Adrenal gland (tissue), 12 donors: ENCODE measurements around the gene GRPR. TPM values are rescaled to one million over a fixed set of nuclear protein-coding genes. Genes with fewer than 3 reads are reported as not detected.

Experiments used
- DNase-seq, 7 donors: peaks; one replicate each; pipeline ENCODE4 v3.0.0-alpha.2; 2019 to 2020
- H3K27ac ChIP-seq, 5 donors: fragments of 200-600 bp; sonication (generic) in 4 of 5; 1 replicate in 3 of 5; 2 replicates in 2 of 5; pipeline versions ENCODE4 v1.5.1 to v1.8.0; 2016 to 2020; ENCODE audit warnings: mild to moderate bottlenecking in 1 of 5
- H3K27me3 ChIP-seq: fragments of 200-600 bp; 2 replicates; pipeline ENCODE4 v1.8.0; 2021
- H3K36me3 ChIP-seq, 2 donors: fragments of 200-600 bp; replicated peaks in 1 of 2; 1 replicate in 1 of 2; 2 replicates in 1 of 2; pipeline versions ENCODE4 v1.5.1 to v1.8.0; 2018 to 2022
- H3K4me1 ChIP-seq, 2 donors: fragments of 200-600 bp; replicated peaks in 1 of 2; 1 replicate in 1 of 2; 2 replicates in 1 of 2; pipeline versions ENCODE4 v1.5.1 to v1.8.0; 2018 to 2021
- H3K4me3 ChIP-seq, 4 donors: fragments of 200-600 bp; sonication (generic) in 3 of 4; one replicate each; pipeline ENCODE4 v1.5.1; 2016 to 2018
- H3K9me3 ChIP-seq, 3 donors: fragments of 200-600 bp; sonication (generic) in 1 of 3; replicated peaks in 1 of 3; 1 replicate in 2 of 3; 2 replicates in 1 of 3; pipeline versions ENCODE4 v1.5.1 to v1.8.0; 2016 to 2021
- CTCF ChIP-seq, 6 experiments: fragments of 450-650 bp in 4 of 6; fragments of 200-600 bp in 2 of 6; sonication (generic) in 1 of 6; IDR thresholded peaks; 1 replicate in 5 of 6; 2 replicates in 1 of 6; pipeline versions ENCODE4 v1.5.1 to v1.8.0; 2016 to 2021; ENCODE audit warnings: antibody characterized with exemption in 6 of 6, mild to moderate bottlenecking in 2 of 6, moderate library complexity in 1 of 6
- POLR2A ChIP-seq, 2 donors: fragments of 450-650 bp; IDR thresholded peaks; one replicate each; pipeline ENCODE4 v1.6.1; 2017; ENCODE audit warnings: antibody characterized with exemption in 2 of 2, mild to moderate bottlenecking in 2 of 2, moderate library complexity in 1 of 2
- WGBS, 4 donors: extraction: QIAGEN DNeasy Blood & Tissue Kit in 2 of 4; methylation state at CpG; one replicate each; pipeline versions ENCODE4 v1.1.5 to v1.1.7; 2013 to 2017; 5-methylcytosine and 5-hydroxymethylcytosine counted together
- intact Hi-C, 2 donors: fragments of 100-400 bp; cut with DNase I; formaldehyde crosslinking; loops; one replicate each; pipeline versions ENCODE4 v1.14.1 to v1.15.0; 2022 to 2023
- polyA plus RNA-seq, 3 donors: library from polyadenylated mRNA; stranded (reverse); fragments of 200-250 nt in 2 of 3; fragments of 350-450 nt in 1 of 3; fragmentation: Illumina TruSeq in 1 of 3; extraction: RNeasy Lipid Tissue Mini Kit (QIAGEN cat#74804) in 1 of 3; gene quantifications; one replicate each; pipeline ENCODE4 v1.2.3, GENCODE V29; 2013 to 2014
- total RNA-seq, 9 donors: library from RNA; depleted of rRNA in 4 of 9; stranded (reverse); fragments of >200 nt in 4 of 9; fragments of 120-200 nt in 1 of 9; fragmentation: NEBNext Ultra II Directional in 1 of 9; extraction: Animal tissue kit (Norgen Biotek cat#: 25700) in 1 of 9; gene quantifications; one replicate each; pipeline versions ENCODE4 v1.1.0 to v1.2.4, GENCODE V29; 2013 to 2023
- donor health status: healthy with polysubstance abuse.
- donor health status: Bipolar disorder and iron deficiency.
- donor health status: DM: yes; HTN: yes; CAD: no.
- donor health status: DM: no; HTN: no; CAD: no.
- donor health status: DM: no; HTN: no; CAD: no.
- donor health status: DM: yes; HTN: yes; CAD: no.

The GRPR gene
- total and polyA plus RNA-seq, 12 donors, result 0.06 to 0.85 (median 0.16) TPM; not detected in 4

GRCh38 chrX:16167181-16167580, 43.8 kb downstream of the GRPR start, which contains the start of gene MAGEB17:
MAGEB17 (plus strand) TSS chrX:16167481; CDS start chrX:16170383, 2,902 bp downstream.
- Histone ChIP-seq H3K27ac (no peak within 1 kb of the TSS), H3K36me3 (no peaks in the 10 kb centered on the region), H3K9me3 (no peaks in the 10 kb centered on the region), H3K4me1 (no peaks in the 10 kb centered on the region), H3K4me3 (no peak within 1 kb of the TSS), H3K27me3 (peaks cover 10% of the 10 kb centered on the region)
- DNase-seq, result no peak
- WGBS, 4 donors, result 63 to 78% (median 69%) methylated on average over 5 of the region's 5 CpGs
- intact Hi-C loops, result no loop called here
- TF ChIP-seq POLR2A (IDR thresholded peaks at IDR 0.05) (no peak), CTCF (IDR thresholded peaks at IDR 0.05) (no peak)

- DNase-seq, result no peak
- intact Hi-C loops, result no loop called here
- Histone ChIP-seq H3K4me3 (no peak overlapping the region), H3K4me1 (no peaks in the 10 kb centered on the region), H3K27ac (no peak overlapping the region), H3K9me3 (no peaks in the 10 kb centered on the region), H3K27me3 (peaks cover 10% of the 10 kb centered on the region), H3K36me3 (no peaks in the 10 kb centered on the region)
- TF ChIP-seq POLR2A (IDR thresholded peaks at IDR 0.05), result no peak
- no peak for TF ChIP-seq CTCF (IDR thresholded peaks at IDR 0.05)
- 91 to 96% (median 94%) methylated on average over 5 to 9 of the region's 9 CpGs for WGBS, 4 donors
These were observed 47.7 kb downstream of the GRPR start for GRCh38 chrX:16171039-16171438.

- no peak for TF ChIP-seq CTCF (IDR thresholded peaks at IDR 0.05)
- TF ChIP-seq POLR2A (IDR thresholded peaks at IDR 0.05), result no peak
- Histone ChIP-seq H3K4me1 (no peaks in the 10 kb centered on the region), H3K27ac (no peak overlapping the region), H3K4me3 (no peak overlapping the region), H3K9me3 (no peaks in the 10 kb centered on the region), H3K36me3 (no peaks in the 10 kb centered on the region), H3K27me3 (peaks cover 9% of the 10 kb centered on the region)
- intact Hi-C loops, result no loop called here
- WGBS, 4 donors, result 78 to 94% (median 91%) methylated on average over 4 of the region's 4 CpGs
- no peak for DNase-seq
These were observed 48.6 kb downstream of the GRPR start for GRCh38 chrX:16171944-16172343.

DNA sequence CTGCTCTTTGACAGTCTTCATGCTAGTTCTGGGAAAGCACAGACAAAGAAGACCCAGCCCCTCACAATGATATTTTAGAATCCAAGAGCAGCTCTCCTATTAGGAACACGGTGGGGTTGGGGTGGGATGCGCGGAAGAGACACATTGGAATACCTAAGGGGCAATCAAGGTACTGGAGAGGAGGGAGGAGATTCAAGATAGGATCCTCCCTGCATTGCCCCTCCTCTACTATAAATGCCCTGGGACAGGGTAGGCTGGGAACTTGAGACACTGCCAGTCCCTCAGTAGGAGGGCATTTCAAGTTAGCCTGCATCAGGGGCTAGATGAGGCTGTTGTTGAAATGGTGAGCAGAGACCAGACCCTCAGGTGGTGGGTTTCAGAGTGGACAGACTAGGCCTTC, 49.0 kb downstream of the GRPR start:
- DNase-seq, result no peak
- 95 to 100% (median 98%) methylated on average over 3 of the region's 3 CpGs for WGBS, 4 donors
- no peak for TF ChIP-seq POLR2A (IDR thresholded peaks at IDR 0.05)
- TF ChIP-seq CTCF (IDR thresholded peaks at IDR 0.05), result no peak
- Histone ChIP-seq H3K4me3 (no peak overlapping the region), H3K36me3 (no peaks in the 10 kb centered on the region), H3K4me1 (no peaks in the 10 kb centered on the region), H3K9me3 (no peaks in the 10 kb centered on the region), H3K27ac (no peak overlapping the region), H3K27me3 (peaks cover 5% of the 10 kb centered on the region)
- intact Hi-C loops, result no loop called here
